ENCODE data around the gene RASA2. TPM values are rescaled to one million over a fixed set of nuclear protein-coding genes. Genes with fewer than 3 reads are reported as not detected.

Gene RASA2
- total RNA-seq, 2 donors from 2014 or later, result 12.0 to 18.3 TPM

GRCh38 chr3:141546586-141546985, 59.8 kb downstream of the RASA2 start:
- intact Hi-C loops (cut with DNase I), result loop anchor here (5.0 kb wide), 1 partner anchor 59 kb away; the partner anchor contains the start of gene RASA2
- Histone ChIP-seq H3K4me1 (no peaks in the 10 kb centered on the region), H3K9me3 (no peaks in the 10 kb centered on the region)

GRCh38 chr3:141547791-141548190, 61.0 kb downstream of the RASA2 start:
- H3K27me3 ChIP-seq, result no peaks in the 10 kb centered on the region
- TF ChIP-seq CTCF (IDR thresholded peaks at IDR 0.05), result no peak
- no peak overlapping the region for H3K27ac ChIP-seq
- H3K9ac ChIP-seq (ENCODE audit: low read depth in 2 of 2, low read length in 2 of 2), result no peak overlapping the region
- no peak for DNase-seq
- no peak overlapping the region for H3K4me3 ChIP-seq
- H3K9me3 ChIP-seq, result no peaks in the 10 kb centered on the region
- no peaks in the 10 kb centered on the region for H3K4me1 ChIP-seq
- no peaks in the 10 kb centered on the region for H3K36me3 ChIP-seq
- intact Hi-C loops (cut with DNase I), result loop anchor here (5.0 kb wide), 1 partner anchor 60 kb away; the partner anchor contains the start of gene RASA2

More at GRCh38 chr3:141546586-141546985, 59.8 kb downstream of the RASA2 start:
- no peak for TF ChIP-seq CTCF (IDR thresholded peaks at IDR 0.05)
- Histone ChIP-seq H3K9ac (ENCODE audit: low read depth in 2 of 2, low read length in 2 of 2) (no peak overlapping the region), H3K27ac (no peak overlapping the region), H3K36me3 (no peaks in the 10 kb centered on the region), H3K27me3 (no peaks in the 10 kb centered on the region), H3K4me3 (no peak overlapping the region)
- DNase-seq, result no peak

GRCh38 chr3:141550926-141551665, 64.3 kb downstream of the RASA2 start:
- TF ChIP-seq CTCF (IDR thresholded peaks at IDR 0.05), result no peak
- no peak overlapping the region for H3K4me3 ChIP-seq
- no peaks in the 10 kb centered on the region for H3K9me3 ChIP-seq
- H3K27me3 ChIP-seq, result no peaks in the 10 kb centered on the region
- no peaks in the 10 kb centered on the region for H3K36me3 ChIP-seq
- no peaks in the 10 kb centered on the region for H3K4me1 ChIP-seq
- no peak for DNase-seq
- H3K27ac ChIP-seq, result no peak overlapping the region
- no peak overlapping the region for H3K9ac ChIP-seq (ENCODE audit: low read depth in 2 of 2, low read length in 2 of 2)
- intact Hi-C loops (cut with DNase I), result no loop called here

- no peak overlapping the region for H3K27ac ChIP-seq
Observed at GRCh38 chr3:141552440-141552991, 65.7 kb downstream of the RASA2 start.

GRCh38 chr3:141553055-141553454, 66.2 kb downstream of the RASA2 start:
- no peak for DNase-seq
- peak; percentile 3 for TF ChIP-seq CTCF (IDR thresholded peaks at IDR 0.05)
- H3K27me3 ChIP-seq, result no peaks in the 10 kb centered on the region
- H3K4me1 ChIP-seq, result no peaks in the 10 kb centered on the region
- H3K9me3 ChIP-seq, result no peaks in the 10 kb centered on the region
- H3K36me3 ChIP-seq, result no peaks in the 10 kb centered on the region
- no peak overlapping the region for H3K4me3 ChIP-seq
- H3K9ac ChIP-seq (ENCODE audit: low read depth in 2 of 2, low read length in 2 of 2), result no peak overlapping the region
- intact Hi-C loops (cut with DNase I), result no loop called here
- H3K27ac ChIP-seq, result no peak overlapping the region

More at GRCh38 chr3:141552440-141552991, 65.7 kb downstream of the RASA2 start:
- Histone ChIP-seq H3K4me1 (no peaks in the 10 kb centered on the region), H3K36me3 (no peaks in the 10 kb centered on the region), H3K4me3 (no peak overlapping the region), H3K9me3 (no peaks in the 10 kb centered on the region), H3K27me3 (no peaks in the 10 kb centered on the region), H3K9ac (ENCODE audit: low read depth in 2 of 2, low read length in 2 of 2) (no peak overlapping the region)
- DNase-seq, result no peak
- peak; percentile 8 for TF ChIP-seq CTCF (IDR thresholded peaks at IDR 0.05)
- intact Hi-C loops (cut with DNase I), result no loop called here
